GM20431 (cell line): ENCODE data around the gene KIF21B.

Source experiments
- in situ Hi-C: fragments of 300-500 bp; cut with MseI, MboI; formaldehyde crosslinking; loops from one replicate; pipeline ENCODE4 v1.15.0; 2020; ENCODE audit warnings: low sequenced_read_pairs; ENCODE audit not compliant: unreplicated experiment

The KIF21B gene

DNA sequence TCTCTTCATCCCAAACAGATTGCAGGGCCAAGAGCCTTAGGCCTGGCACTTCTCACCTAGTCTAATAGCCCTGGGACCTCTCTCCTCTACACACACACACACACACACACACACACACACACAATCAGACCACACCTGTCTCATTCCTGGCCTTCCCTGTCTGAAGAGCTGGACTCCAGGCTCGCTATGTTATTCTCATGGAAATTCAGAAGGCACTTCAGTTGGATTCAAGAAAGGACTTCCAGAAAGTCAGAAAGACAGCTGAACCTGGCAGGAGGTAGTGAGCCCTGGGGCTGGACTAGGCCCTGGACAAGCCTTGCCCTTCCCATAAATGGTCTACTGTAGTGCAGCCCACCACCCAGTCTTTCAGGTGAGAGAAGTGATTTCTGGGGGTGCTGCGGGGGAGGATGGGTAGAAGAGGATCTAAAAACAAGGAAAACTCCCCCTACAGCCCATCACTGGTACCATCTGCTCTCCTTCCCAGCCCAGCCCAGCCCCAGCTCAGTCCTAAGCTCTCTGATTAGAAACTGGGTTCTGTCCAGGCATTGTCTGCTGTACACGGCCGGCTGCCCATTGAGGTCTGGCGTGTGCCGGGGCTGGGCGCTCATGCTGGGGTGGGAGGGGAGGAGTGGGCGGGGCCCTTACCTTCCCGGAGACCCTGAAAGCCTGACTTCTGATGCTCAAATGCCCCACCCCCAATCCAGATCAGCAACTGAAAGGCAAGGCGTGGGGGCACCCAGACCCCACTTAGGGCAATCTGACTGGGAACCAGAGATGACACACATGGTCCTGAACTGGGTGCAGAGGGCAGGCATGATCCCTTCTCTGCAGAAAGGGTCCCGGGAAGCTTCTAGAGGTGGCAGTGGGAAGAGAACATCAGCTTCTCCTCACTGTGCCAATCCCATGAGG is 2.5 kb downstream of the KIF21B start:
- in situ Hi-C loops = no loop called here

- in situ Hi-C loops = no loop called here
These were observed 3.4 kb downstream of the KIF21B start for GRCh38 chr1:201020040-201020591.

- in situ Hi-C loops = no loop called here
These were observed 4.1 kb downstream of the KIF21B start for GRCh38 chr1:201019321-201019977.

GRCh38 chr1:201017828-201018163 is 5.7 kb downstream of the KIF21B start:
- in situ Hi-C loops = no loop called here

DNA sequence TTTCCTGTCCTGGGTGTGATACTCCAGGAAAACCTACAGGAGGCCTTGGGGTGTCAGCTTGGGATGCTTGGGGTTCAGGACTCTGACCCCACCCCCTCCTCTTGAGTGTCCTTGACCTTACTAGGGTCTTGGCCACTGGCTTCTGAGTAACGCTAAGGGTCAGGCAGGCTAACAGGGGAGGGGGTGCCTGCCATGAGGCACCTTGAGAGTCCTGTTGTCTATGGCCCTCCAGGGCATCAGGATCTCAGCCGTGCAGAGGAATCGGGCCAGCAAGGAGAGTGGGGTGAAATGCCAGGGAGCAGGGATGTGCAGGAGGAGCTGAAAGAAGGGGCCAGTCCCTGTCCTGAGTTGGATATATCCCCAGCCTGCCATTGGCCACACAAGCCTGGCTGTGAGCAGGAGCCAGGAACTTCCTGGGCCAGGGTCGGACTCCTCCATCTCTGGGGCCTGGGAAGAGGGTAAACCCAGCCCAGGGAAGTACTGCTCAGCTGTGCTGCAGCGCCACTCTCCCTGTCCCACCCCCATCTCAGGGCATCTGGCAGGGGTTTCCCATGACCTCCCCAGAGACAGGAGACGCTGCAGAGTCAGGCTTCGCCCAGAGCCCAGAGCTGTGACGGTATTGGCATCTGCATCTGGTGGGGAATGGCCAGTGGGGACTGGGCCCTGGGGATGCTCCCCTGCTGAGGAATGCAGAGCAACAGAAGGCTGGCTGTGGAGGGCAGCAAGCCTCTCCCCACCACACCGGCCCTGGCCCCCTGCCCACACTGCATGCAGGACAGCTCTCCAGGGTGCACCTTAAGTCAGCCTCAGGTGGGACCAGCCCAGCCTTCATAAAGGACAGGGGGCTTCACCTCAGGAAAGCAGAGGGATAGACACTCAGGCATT is 6.3 kb downstream of the KIF21B start:
- in situ Hi-C loops = no loop called here

- in situ Hi-C loops = no loop called here
These were observed 7.3 kb downstream of the KIF21B start for GRCh38 chr1:201016211-201016651.

DNA sequence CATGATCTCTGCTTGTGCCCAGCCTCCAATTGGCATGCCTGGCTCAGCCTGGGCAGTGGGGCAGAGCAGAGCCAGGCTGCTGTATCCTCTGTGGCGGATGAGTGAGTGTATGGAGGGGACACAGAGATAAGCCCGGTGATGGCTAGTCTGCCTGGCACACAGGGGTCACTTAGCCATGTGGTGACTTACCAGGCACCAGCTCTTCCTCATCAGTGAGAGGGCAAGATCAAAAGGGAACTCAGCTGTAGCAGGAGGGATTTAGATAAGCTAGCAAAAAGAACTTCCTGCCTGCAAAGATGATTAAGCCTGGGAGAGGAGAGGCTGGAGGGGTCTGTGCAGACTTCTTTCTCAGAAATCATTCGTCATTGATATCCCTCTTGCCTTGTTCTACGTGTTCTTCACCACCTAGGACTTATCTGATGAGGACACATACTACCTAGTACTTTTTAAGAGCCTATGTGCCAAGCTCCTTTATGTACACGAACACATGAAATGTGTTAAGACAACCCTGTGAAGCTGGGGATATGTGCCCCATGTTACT is 7.9 kb downstream of the KIF21B start:
- in situ Hi-C loops = no loop called here

DNA sequence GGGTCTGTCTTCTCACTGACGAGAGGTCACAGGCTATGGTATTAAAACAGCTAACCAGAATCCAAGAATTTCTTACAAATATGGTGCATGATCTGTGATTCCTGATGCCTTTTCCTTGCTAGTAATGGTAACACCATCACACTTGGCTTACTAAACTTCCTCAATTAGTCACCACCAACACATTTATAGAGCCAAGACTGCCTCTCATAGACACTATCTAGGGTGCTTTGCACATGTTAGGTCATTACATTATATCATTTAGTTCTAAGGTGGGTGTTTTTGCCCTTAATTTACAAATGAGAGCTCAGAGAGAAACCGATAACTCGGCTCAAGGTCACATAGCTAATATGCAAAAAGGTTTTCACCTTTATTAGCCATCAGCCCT is 8.7 kb downstream of the KIF21B start:
- in situ Hi-C loops = no loop called here

DNA sequence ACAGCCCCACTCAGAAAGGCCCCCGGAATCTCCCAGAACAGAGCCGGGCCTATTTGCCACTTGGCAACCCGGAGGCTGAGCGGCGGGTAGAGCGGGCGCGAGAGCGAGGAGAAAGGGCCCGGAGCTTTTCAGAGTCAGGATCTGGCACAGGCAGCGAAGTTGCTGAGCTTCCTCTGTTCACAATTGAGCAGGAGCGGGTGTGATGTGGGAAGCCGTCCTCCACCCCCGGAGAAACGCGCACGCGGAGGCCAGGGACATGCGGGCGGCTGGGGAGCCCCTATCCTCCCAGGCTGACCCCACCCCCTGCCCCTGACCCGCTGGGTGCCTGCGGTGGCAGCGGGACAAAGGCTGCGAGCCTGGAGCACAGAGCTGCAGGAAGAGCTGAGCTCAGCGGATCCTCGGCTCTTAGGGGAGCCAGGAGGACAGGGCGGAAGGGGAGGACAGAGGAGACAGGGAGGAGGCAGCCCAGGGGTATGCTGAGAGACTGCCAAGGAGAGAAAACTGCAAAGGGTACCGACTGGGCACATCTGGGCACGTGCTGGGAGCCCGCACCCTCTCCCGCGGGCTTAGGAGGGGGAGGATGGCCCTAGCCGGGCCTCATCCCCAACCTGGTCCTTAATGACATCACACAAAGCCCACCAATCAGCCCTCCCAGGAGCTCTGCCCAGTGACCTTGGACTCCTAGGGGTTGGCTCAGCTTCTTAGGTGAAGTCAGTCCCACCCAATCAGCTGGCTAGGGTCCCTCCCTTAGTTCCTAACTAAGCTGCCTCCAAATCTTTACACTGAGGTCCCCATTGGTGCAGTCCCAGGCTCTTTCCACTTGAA is 9.3 kb downstream of the KIF21B start:
- in situ Hi-C loops = no loop called here

DNA sequence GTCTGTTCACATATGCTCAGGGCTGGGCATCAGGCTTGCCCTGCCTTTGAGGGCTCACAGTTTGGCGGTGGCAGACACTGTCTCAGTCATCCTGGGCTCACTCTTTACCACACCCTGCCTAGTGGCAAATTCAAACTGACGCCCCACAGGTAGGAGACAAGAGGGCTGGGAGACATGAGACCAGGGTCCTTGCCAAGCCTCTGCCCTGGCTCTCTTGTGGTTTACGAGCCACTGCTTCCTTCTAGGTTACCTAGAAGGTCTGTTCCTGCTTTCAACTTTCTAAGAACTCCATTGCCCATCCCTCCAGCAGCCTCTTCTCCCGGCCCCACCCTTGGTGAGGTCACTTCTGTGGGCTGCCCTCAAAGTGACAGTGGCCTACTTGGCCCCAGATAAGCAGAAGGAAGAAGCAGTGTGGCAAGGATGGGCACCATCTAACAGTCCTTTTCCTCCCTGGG is 10.5 kb downstream of the KIF21B start:
- in situ Hi-C loops = no loop called here

GRCh38 chr1:201011616-201012015 is 11.9 kb downstream of the KIF21B start:
- in situ Hi-C loops = no loop called here

DNA sequence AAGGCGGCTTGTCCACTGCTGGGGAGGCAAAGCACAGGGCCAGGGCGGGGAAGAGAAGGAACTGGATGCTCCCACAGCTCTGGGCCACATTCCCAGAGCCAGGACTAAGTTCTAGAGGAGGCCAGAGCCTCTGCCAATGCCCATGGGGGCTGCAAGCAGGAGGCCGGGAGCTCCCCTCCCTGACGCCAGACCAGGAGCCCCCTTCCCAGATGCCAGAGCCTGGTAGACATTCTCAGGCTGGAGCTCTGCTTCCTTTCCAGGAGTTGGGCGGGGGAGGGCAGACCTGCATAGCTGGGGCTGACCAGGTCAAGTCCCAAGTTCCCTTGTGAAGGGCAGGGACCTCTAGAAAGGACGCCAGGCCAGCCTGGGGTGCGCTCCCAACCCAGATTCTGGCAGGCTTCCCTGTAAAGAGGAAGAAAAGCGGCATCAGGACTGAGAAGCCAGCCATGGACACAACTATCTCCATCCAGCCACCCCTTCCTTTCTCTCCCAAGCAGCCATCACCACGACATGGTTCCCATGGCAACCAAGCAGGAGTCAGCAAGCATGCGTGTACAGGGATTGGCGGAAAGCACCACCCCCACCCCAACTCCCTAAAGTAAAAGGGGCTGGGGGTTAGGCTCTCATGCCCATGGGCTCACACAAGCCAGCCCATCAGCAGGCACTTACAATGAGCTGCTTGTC is 13.4 kb downstream of the KIF21B start:
- in situ Hi-C loops = no loop called here

GRCh38 chr1:201008666-201009360 is 14.7 kb downstream of the KIF21B start:
- in situ Hi-C loops = no loop called here

GRCh38 chr1:201007481-201007880 is 16.0 kb downstream of the KIF21B start:
- in situ Hi-C loops = no loop called here

DNA sequence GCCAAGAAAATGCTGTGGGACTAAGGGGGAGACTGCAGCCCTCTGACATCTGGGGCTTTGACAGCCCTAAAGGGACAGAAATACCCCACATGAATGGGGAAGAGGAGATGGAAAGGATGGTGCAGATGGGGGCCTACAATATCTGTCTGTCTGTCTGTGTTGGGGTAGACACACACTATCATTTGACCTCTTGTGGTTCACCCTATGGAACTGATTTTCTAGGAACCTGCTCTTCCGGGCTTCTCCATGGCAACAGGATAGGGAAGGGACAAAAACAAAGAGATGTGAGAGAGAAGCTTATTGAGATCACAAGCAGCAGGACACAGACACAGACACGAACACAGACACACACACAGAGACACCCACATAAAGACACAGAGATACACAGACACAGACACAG is 17.1 kb downstream of the KIF21B start:
- in situ Hi-C loops = no loop called here

DNA sequence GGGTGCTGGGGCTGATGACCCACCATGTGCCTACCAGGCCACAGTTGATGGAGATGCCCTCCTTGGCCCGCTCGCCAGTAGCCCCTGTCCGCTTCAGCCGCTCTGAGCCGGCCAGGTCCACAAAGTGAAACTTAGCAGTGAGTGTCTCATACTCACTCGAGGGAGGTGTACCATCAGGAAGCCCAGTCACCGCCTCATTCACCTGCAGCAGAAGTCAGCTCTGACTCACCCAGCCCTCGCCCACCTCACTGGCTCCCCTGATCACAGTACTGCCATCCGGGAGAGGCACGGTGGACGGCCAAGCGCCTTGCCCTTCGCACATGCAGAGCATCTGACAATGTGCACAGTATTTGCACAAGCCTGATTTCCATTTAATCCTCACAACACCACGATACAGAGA is 18.8 kb downstream of the KIF21B start:
- in situ Hi-C loops = no loop called here

DNA sequence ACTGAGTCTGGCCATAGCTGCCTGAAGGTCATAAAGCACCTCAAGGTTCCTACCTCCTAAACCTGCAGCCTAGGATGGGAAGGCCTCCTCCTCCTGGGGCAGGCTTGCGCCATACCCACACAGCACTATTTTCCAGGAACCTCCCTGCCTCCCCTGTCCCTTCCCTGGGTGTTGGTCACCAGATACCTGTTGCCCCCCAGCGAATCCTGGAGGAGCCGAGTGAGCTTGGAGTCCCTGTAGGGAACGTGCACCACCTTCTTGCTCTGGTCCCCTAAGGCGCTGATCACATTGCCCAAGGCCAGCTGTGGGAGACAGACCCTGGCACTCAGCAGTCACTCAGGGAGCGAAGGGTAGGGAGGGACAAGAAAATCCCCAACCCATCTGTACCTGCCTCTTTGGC is 19.4 kb downstream of the KIF21B start:
- in situ Hi-C loops = no loop called here

- in situ Hi-C loops = no loop called here
These were observed 21.0 kb downstream of the KIF21B start for GRCh38 chr1:201002510-201002909.
